Peyer's patch (tissue), 4 donors: ENCODE data around the gene SYNE1. TPM values are rescaled to one million over a fixed set of nuclear protein-coding genes. Genes with fewer than 3 reads are reported as not detected.
A peak's percentile ranks its signal among the peaks of the same experiment; 100 is the strongest.

Source experiments
- DNase-seq, 3 donors: peaks; one replicate each; pipeline ENCODE4 v3.0.0-alpha.2; 2017 to 2019
- H3K27ac ChIP-seq, 4 donors: fragments of 200-600 bp; sonication (generic); one replicate each; pipeline ENCODE4 v1.5.1; 2016 to 2019
- H3K27me3 ChIP-seq, 2 donors: fragments of 200-600 bp; sonication (generic); one replicate each; pipeline ENCODE4 v1.5.1; 2019
- H3K36me3 ChIP-seq, 3 donors: fragments of 200-600 bp; sonication (generic); one replicate each; pipeline ENCODE4 v1.5.1; 2016 to 2019
- H3K4me1 ChIP-seq, 4 donors: fragments of 200-600 bp; sonication (generic); one replicate each; pipeline ENCODE4 v1.5.1; 2016 to 2019
- H3K4me3 ChIP-seq, 4 donors: fragments of 200-600 bp; sonication (generic); 1 replicate in 3 of 4; 2 replicates in 1 of 4; pipeline ENCODE4 v1.5.1; 2016 to 2019; ENCODE audit warnings: mild to moderate bottlenecking in 1 of 4
- H3K9me3 ChIP-seq, 4 donors: fragments of 200-600 bp; sonication (generic); one replicate each; pipeline ENCODE4 v1.5.1; 2016 to 2019; ENCODE audit warnings: mild to moderate bottlenecking in 1 of 4
- CTCF ChIP-seq, 6 experiments: fragments of 450-650 bp in 4 of 6; fragments of 200-600 bp in 2 of 6; sonication (generic) in 1 of 6; IDR thresholded peaks; one replicate each; pipeline ENCODE4 v1.5.1; 2017 to 2019; ENCODE audit warnings: antibody characterized with exemption in 6 of 6, mild to moderate bottlenecking in 3 of 6, moderate library complexity in 1 of 6
- POLR2A ChIP-seq, 2 donors: fragments of 450-650 bp; IDR thresholded peaks; one replicate each; pipeline ENCODE4 v1.5.1; 2017; ENCODE audit warnings: antibody characterized with exemption in 2 of 2, mild to moderate bottlenecking in 2 of 2, moderate library complexity in 2 of 2
- total RNA-seq, 4 donors: library from RNA; depleted of rRNA; stranded (reverse); fragments of >200 nt; gene quantifications; one replicate each; pipeline ENCODE4 v1.1.0, GENCODE V29; 2016

Gene SYNE1
- total RNA-seq, 4 donors from 2014 or later = 23.1 to 245 (median 34.8) TPM

- no peak for DNase-seq
- Histone ChIP-seq H3K4me1 (no peaks in the 10 kb centered on the region), H3K4me3 (no peak overlapping the region), H3K36me3 (peaks cover 0 to 15% (median 0%) of the 10 kb centered on the region in 3 donors), H3K27me3 (no peaks in the 10 kb centered on the region), H3K27ac (no peak overlapping the region), H3K9me3 (no peaks in the 10 kb centered on the region)
- TF ChIP-seq CTCF (IDR thresholded peaks at IDR 0.05) (no peak), POLR2A (IDR thresholded peaks at IDR 0.05) (no peak)
These were observed 289.0 kb downstream of the SYNE1 start for GRCh38 chr6:152348116-152348515.

GRCh38 chr6:152343735-152344360 is 293.3 kb downstream of the SYNE1 start:
- Histone ChIP-seq H3K27me3 (no peaks in the 10 kb centered on the region), H3K4me1 (no peaks in the 10 kb centered on the region), H3K36me3 (peaks cover 0 to 19% (median 0%) of the 10 kb centered on the region in 3 donors), H3K9me3 (no peaks in the 10 kb centered on the region), H3K27ac (no peak overlapping the region), H3K4me3 (no peak overlapping the region)
- no peak for DNase-seq
- TF ChIP-seq CTCF (IDR thresholded peaks at IDR 0.05) (no peak), POLR2A (IDR thresholded peaks at IDR 0.05) (no peak)

- H3K27me3 ChIP-seq = no peaks in the 10 kb centered on the region
- no peak overlapping the region for H3K27ac ChIP-seq
- peaks cover 0 to 24% (median 0%) of the 10 kb centered on the region in 3 donors for H3K36me3 ChIP-seq
- no peaks in the 10 kb centered on the region for H3K9me3 ChIP-seq
- no peak for TF ChIP-seq CTCF (IDR thresholded peaks at IDR 0.05)
- H3K4me3 ChIP-seq = no peak overlapping the region
- no peaks in the 10 kb centered on the region for H3K4me1 ChIP-seq
- DNase-seq = no peak
These were observed 295.6 kb downstream of the SYNE1 start for GRCh38 chr6:152341596-152341995.

- Histone ChIP-seq H3K27me3 (no peaks in the 10 kb centered on the region), H3K27ac (no peak overlapping the region), H3K4me3 (no peak overlapping the region), H3K4me1 (no peaks in the 10 kb centered on the region), H3K9me3 (no peaks in the 10 kb centered on the region), H3K36me3 (peaks cover 0 to 23% (median 0%) of the 10 kb centered on the region in 3 donors)
- TF ChIP-seq CTCF (IDR thresholded peaks at IDR 0.05) (peak; percentile 39 to 95 (median 69)), POLR2A (IDR thresholded peaks at IDR 0.05) (no peak)
- peak in 2 of 3 donors; percentile 34 to 79 for DNase-seq
These were observed 298.6 kb downstream of the SYNE1 start for GRCh38 chr6:152338335-152339125.

GRCh38 chr6:152334555-152334954 is 302.6 kb downstream of the SYNE1 start:
- DNase-seq = no peak
- Histone ChIP-seq H3K27ac (no peak overlapping the region), H3K27me3 (no peaks in the 10 kb centered on the region), H3K4me3 (no peak overlapping the region), H3K9me3 (no peaks in the 10 kb centered on the region), H3K36me3 (peaks cover 0 to 21% (median 0%) of the 10 kb centered on the region in 3 donors), H3K4me1 (no peaks in the 10 kb centered on the region)
- TF ChIP-seq CTCF (IDR thresholded peaks at IDR 0.05) = no peak
- no peak for TF ChIP-seq POLR2A (IDR thresholded peaks at IDR 0.05)
